ENCODE data around the gene SPDYE4.

- TF ChIP-seq CTCF (IDR thresholded peaks at IDR 0.05; ENCODE audit: low read depth, low read length) (no peak), EZH2phosphoT487 (IDR thresholded peaks at IDR 0.05; ENCODE audit: low read depth) (no peak)
These were observed 31.3 kb downstream of the SPDYE4 start for GRCh38 chr17:8726941-8727555.
